Peyer's patch (tissue), 4 donors: Measurements from ENCODE around the gene RUNX1.

Experiments used
- POLR2A ChIP-seq, 2 donors: fragments of 450-650 bp; IDR thresholded peaks; one replicate each; pipeline ENCODE4 v1.5.1; 2017; ENCODE audit warnings: antibody characterized with exemption in 2 of 2, mild to moderate bottlenecking in 2 of 2, moderate library complexity in 2 of 2
- TF ChIP-seq, protein P1 (sequence below), 6 experiments: fragments of 450-650 bp in 4 of 6; fragments of 200-600 bp in 2 of 6; sonication (generic) in 1 of 6; IDR thresholded peaks; one replicate each; pipeline ENCODE4 v1.5.1; 2017 to 2019; ENCODE audit warnings: antibody characterized with exemption in 6 of 6, mild to moderate bottlenecking in 3 of 6, moderate library complexity in 1 of 6

DNA sequence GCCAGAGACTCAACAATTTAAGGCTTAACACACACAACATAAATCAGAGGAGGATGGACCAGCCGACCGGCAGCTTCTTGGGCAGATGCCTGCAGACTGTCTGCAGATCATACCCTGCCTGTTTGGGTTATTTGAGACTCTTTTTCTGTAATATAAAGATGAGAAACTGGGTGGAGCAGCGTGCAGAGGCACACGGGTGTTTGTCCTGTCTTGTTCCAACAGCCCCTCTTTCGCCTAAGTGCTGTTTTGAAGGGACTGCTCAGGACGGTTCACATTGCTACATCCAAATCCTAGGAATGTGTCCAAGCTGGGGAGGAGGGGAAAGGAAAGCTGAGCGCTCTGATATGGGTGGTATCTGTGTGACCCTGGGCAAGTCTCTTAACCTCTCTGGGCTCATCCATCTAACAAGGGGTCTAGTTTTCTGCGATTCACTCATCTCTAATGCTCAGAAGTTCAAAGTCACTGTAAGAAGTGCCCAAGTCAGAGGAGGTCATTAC, 230.4 kb downstream of the RUNX1 start:
- TF ChIP-seq, protein P1, sequence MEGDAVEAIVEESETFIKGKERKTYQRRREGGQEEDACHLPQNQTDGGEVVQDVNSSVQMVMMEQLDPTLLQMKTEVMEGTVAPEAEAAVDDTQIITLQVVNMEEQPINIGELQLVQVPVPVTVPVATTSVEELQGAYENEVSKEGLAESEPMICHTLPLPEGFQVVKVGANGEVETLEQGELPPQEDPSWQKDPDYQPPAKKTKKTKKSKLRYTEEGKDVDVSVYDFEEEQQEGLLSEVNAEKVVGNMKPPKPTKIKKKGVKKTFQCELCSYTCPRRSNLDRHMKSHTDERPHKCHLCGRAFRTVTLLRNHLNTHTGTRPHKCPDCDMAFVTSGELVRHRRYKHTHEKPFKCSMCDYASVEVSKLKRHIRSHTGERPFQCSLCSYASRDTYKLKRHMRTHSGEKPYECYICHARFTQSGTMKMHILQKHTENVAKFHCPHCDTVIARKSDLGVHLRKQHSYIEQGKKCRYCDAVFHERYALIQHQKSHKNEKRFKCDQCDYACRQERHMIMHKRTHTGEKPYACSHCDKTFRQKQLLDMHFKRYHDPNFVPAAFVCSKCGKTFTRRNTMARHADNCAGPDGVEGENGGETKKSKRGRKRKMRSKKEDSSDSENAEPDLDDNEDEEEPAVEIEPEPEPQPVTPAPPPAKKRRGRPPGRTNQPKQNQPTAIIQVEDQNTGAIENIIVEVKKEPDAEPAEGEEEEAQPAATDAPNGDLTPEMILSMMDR (IDR thresholded peaks at IDR 0.05) = no peak
- no peak for TF ChIP-seq POLR2A (IDR thresholded peaks at IDR 0.05)
